Esophagus squamous epithelium (tissue), 4 donors: ENCODE results near the gene WDR26.

Experiments
- CTCF ChIP-seq, 6 experiments: fragments of 450-650 bp in 4 of 6; fragments of 200-600 bp in 2 of 6; sonication (generic) in 2 of 6; IDR thresholded peaks; one replicate each; pipeline ENCODE4 v1.5.1; 2016 to 2019; ENCODE audit warnings: antibody characterized with exemption in 6 of 6, mild to moderate bottlenecking in 4 of 6, moderate library complexity in 4 of 6
- POLR2A ChIP-seq, 4 donors: fragments of 450-650 bp; IDR thresholded peaks; one replicate each; pipeline ENCODE4 v1.6.1; 2017; ENCODE audit warnings: antibody characterized with exemption in 4 of 4, mild to moderate bottlenecking in 4 of 4, moderate library complexity in 3 of 4

DNA sequence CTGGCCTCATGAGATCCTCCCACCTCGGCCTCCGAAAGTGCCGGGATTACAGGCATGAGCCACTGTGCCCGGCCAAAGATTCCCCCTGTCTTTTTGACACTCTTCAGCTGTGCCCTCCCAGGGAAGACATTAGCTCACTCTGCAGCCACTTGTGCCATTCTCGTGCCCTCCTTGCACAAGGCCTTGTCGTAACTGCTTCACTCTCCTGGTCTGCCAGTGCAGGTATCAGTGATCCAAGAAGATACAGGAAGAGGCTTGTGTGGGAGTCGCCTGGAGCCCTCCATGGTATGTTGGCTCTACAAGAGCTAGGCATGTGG lies 22.0 kb upstream of the WDR26 start:
- TF ChIP-seq CTCF (IDR thresholded peaks at IDR 0.05), result no peak
- no peak for TF ChIP-seq POLR2A (IDR thresholded peaks at IDR 0.05)
